GM12878 (cell line): Measurements from ENCODE around the gene PCP4L1. TPM values are rescaled to one million over a fixed set of nuclear protein-coding genes. Genes with fewer than 3 reads are reported as not detected.

Source experiments
- ATAC-seq: fragments of 200-7000 bp; cut with Tn5 transposase; 3 replicates; pipeline ENCODE4 v1.9.1; 2020; ENCODE audit warnings: mild to moderate bottlenecking, moderate library complexity
- BruUV-seq: library from RNA; stranded (reverse); fragments of 400-500 nt; replicated peaks from 2 replicates; lab custom pipeline; 2021; lab: Mats Ljungman, UMichigan
- CTCF ChIA-PET: fragments of 300-600 bp; sonication (Branson Sonifier 250); formaldehyde crosslinking; extraction: SDS; loops from one replicate; lab custom pipeline; 2021; ENCODE audit warnings: inconsistent platforms; lab: Yijun Ruan, JAX
- POLR2A ChIA-PET: fragments of 350-600 bp; formaldehyde crosslinking; extraction: SDS; loops from one replicate; lab custom pipeline; 2021; ENCODE audit warnings: inconsistent platforms; lab: Charles Lee
- RAD21 ChIA-PET: fragments of 300-600 bp; sonication (Branson Sonifier 250); formaldehyde crosslinking; loops from one replicate; lab custom pipeline; 2023; ENCODE audit warnings: antibody characterized with exemption; ENCODE audit not compliant: unreplicated experiment; lab: Charles Lee
- SMC1A ChIA-PET: fragments of 300-600 bp; sonication (Branson Sonifier 250); formaldehyde crosslinking; loops from one replicate; lab custom pipeline; 2023; ENCODE audit not compliant: unreplicated experiment, uncharacterized antibody; lab: Charles Lee
- DNase-seq: peaks from one replicate; pipeline ENCODE4 v3.0.0-alpha.2; 2011; ENCODE audit warnings: low read depth, low spot score
- FAIRE-seq: peaks from 3 replicates; lab custom pipeline; 2011; peaks lifted over from hg19 to GRCh38; lab: Jason Lieb, UNC
- H2AFZ ChIP-seq: 2 replicates; pipeline ENCODE4 v1.6.0; 2011; ENCODE audit warnings: low read depth, low read length, control low read depth; ENCODE audit not compliant: control insufficient read depth
- H3K27ac ChIP-seq: 2 replicates; pipeline ENCODE4 v1.5.1; 2011; ENCODE audit warnings: control low read depth; ENCODE audit not compliant: control insufficient read depth, insufficient read depth
- H3K27me3 ChIP-seq, 2 experiments: replicated peaks in 1 of 2; 2 replicates each; pipeline versions ENCODE4 v1.6.0 to v1.6.1; 2011; ENCODE audit warnings: low read length in 1 of 2; ENCODE audit not compliant: control insufficient read depth in 2 of 2, insufficient read depth in 2 of 2
- H3K36me3 ChIP-seq, 2 experiments: 2 replicates each; pipeline ENCODE4 v1.5.1; 2011; ENCODE audit warnings: low read length in 1 of 2; ENCODE audit not compliant: control insufficient read depth in 2 of 2, insufficient read depth in 2 of 2
- H3K4me1 ChIP-seq: 2 replicates; pipeline ENCODE4 v1.6.1; 2011; ENCODE audit warnings: mild to moderate bottlenecking, low read length, moderate library complexity, mixed read lengths; ENCODE audit not compliant: control insufficient read depth, insufficient read depth
- H3K4me2 ChIP-seq: 2 replicates; pipeline ENCODE4 v1.6.0; 2011; ENCODE audit warnings: control low read depth; ENCODE audit not compliant: control insufficient read depth, insufficient read depth
- H3K4me3 ChIP-seq: fragments of 200-600 bp; sonication (generic); 2 replicates; pipeline ENCODE4 v1.5.1; 2016
- H3K79me2 ChIP-seq: 2 replicates; pipeline ENCODE4 v1.6.0; 2011; ENCODE audit warnings: low read length; ENCODE audit not compliant: control insufficient read depth, insufficient read depth
- H3K9ac ChIP-seq: 2 replicates; pipeline ENCODE4 v1.8.0; 2011; ENCODE audit warnings: low read length, control low read depth, mixed read lengths; ENCODE audit not compliant: control insufficient read depth, insufficient read depth
- H3K9me3 ChIP-seq: replicated peaks from 3 replicates; pipeline ENCODE4 v1.5.1; 2011; ENCODE audit warnings: mild to moderate bottlenecking, low read length; ENCODE audit not compliant: control insufficient read depth, insufficient read depth
- H4K20me1 ChIP-seq: 2 replicates; pipeline ENCODE4 v1.6.0; 2011; ENCODE audit not compliant: control insufficient read depth, insufficient read depth
- ASH2L ChIP-seq: fragments of 300-600, 200-600 bp; sonication (generic); IDR thresholded peaks from 2 replicates; pipeline ENCODE4 v1.6.1; 2017; ENCODE audit warnings: low read depth, mild to moderate bottlenecking, borderline replicate concordance
- BMI1 ChIP-seq: fragments of 450-650 bp; IDR thresholded peaks from 2 replicates; pipeline ENCODE4 v1.6.1; 2016; ENCODE audit warnings: mild to moderate bottlenecking, moderate library complexity, borderline replicate concordance
- GATAD2B ChIP-seq: fragments of 450-650 bp; conservative IDR thresholded peaks from 2 replicates; pipeline ENCODE4 v1.6.1; 2017; ENCODE audit warnings: low read depth, mild to moderate bottlenecking, moderate library complexity
- KAT2A ChIP-seq: conservative IDR thresholded peaks from 2 replicates; pipeline ENCODE4 v1.6.1; 2011; ENCODE audit warnings: low read depth, low read length; ENCODE audit not compliant: control insufficient read depth
- KDM1A ChIP-seq: fragments of 200-600 bp; sonication (generic); IDR thresholded peaks from 2 replicates; pipeline ENCODE4 v1.6.1; 2016; ENCODE audit warnings: borderline replicate concordance
- MEF2A ChIP-seq: IDR thresholded peaks from 2 replicates; pipeline ENCODE4 v1.6.1; 2011; ENCODE audit warnings: low read depth, mild to moderate bottlenecking, low read length, moderate library complexity; ENCODE audit not compliant: insufficient read depth
- MYB ChIP-seq: fragments of 150-350 bp; IDR thresholded peaks from 2 replicates; pipeline ENCODE4 v1.6.1; 2014; ENCODE audit warnings: mild to moderate bottlenecking, low read depth, low read length, borderline replicate concordance
- NR2C1 ChIP-seq: fragments of 450-650 bp; IDR thresholded peaks from 2 replicates; pipeline ENCODE4 v1.6.1; 2017; ENCODE audit warnings: antibody characterized with exemption, mild to moderate bottlenecking, moderate library complexity
- PAX8 ChIP-seq: fragments of 450-650 bp; IDR thresholded peaks from 2 replicates; pipeline ENCODE4 v1.6.1; 2017; ENCODE audit warnings: mild to moderate bottlenecking, moderate library complexity
- RELB ChIP-seq: fragments of 450-650 bp; IDR thresholded peaks from 2 replicates; pipeline ENCODE4 v1.6.1; 2017; ENCODE audit warnings: low read depth, mild to moderate bottlenecking, moderate library complexity
- SIN3A ChIP-seq: IDR thresholded peaks from 2 replicates; pipeline ENCODE4 v1.6.1; 2012; ENCODE audit warnings: low read depth, low read length, improper control_type of control experiment
- SMAD5 ChIP-seq: IDR thresholded peaks from 2 replicates; pipeline ENCODE4 v1.6.1; 2016; ENCODE audit warnings: antibody characterized with exemption, low read depth
- SPI1 ChIP-seq: IDR thresholded peaks from 2 replicates; pipeline ENCODE4 v1.6.1; 2011; ENCODE audit warnings: low read depth, mild to moderate bottlenecking, low read length, moderate library complexity, borderline replicate concordance; ENCODE audit not compliant: insufficient read depth
- STAT1 ChIP-seq: fragments of 450-650 bp; conservative IDR thresholded peaks from 2 replicates; pipeline ENCODE4 v1.6.1; 2014; ENCODE audit warnings: antibody characterized with exemption, mild to moderate bottlenecking
- ZNF274 ChIP-seq: IDR thresholded peaks from one replicate; pipeline ENCODE4 v1.8.0; 2011; ENCODE audit not compliant: insufficient read length, insufficient read depth
- ZNF384 ChIP-seq: IDR thresholded peaks from 2 replicates; pipeline ENCODE4 v1.6.1; 2012; ENCODE audit warnings: low read depth, mild to moderate bottlenecking, low read length, improper control_type of control experiment, borderline replicate concordance
- WGBS: methylation state at CpG from one replicate; pipeline ENCODE4 v1.1.6; 2016; ENCODE audit warnings: low lambda C conversion rate; ENCODE audit not compliant: insufficient replicate concordance, insufficient coverage; ENCODE audit errors: missing lambda C conversion rate; 5-methylcytosine and 5-hydroxymethylcytosine counted together
- in situ Hi-C: fragments of 300-500 bp; cut with MboI; formaldehyde crosslinking; loops from 9 replicates; pipeline ENCODE4 v1.14.3; 2018; ENCODE audit warnings: mixed read lengths
- intact Hi-C: fragments of 100-400 bp; cut with micrococcal nuclease; formaldehyde crosslinking; loops from one replicate; pipeline ENCODE4 v1.14.2; 2022; ENCODE audit not compliant: unreplicated experiment
- polyA plus RNA-seq, 11 experiments: library from polyadenylated mRNA; depleted of rRNA in 4 of 11; unstranded in 6 of 11; stranded (reverse) in 5 of 11; fragments of >200 nt; fragmentation: Nextera tagmentation in 4 of 11; fragmentation: Illumina TruSeq in 1 of 11; extraction: Ambion mirVana in 4 of 11; extraction: Trizol in 1 of 11; gene quantifications; 1 replicate in 1 of 11; 2 replicates in 10 of 11; pipeline versions ENCODE4 v1.2.1 to v1.2.3, GENCODE V29; 2011 to 2016; ENCODE audit warnings: inconsistent platforms in 2 of 11, missing spikeins in 2 of 11, low read depth in 1 of 11
- total RNA-seq, 4 experiments: library from RNA; depleted of rRNA in 3 of 4; stranded (reverse); fragments of >200 nt in 3 of 4; fragmentation: Illumina TruSeq in 1 of 4; extraction: Trizol in 1 of 4; gene quantifications; 2 replicates each; pipeline versions ENCODE4 v1.2.1 to v1.2.3, GENCODE V29; 2013 to 2021

Gene PCP4L1
- total and polyA plus RNA-seq, 10 of the 15 experiments (the other 5 are each of a cell fraction or from before 2014, with no cell fraction given): 1.0 to 5.2 (median 2.8) TPM

- 64% methylated on average over 3 of the region's 3 CpGs for WGBS
- no peaks in the 10 kb centered on the region for H3K9me3 ChIP-seq
- H3K4me3 ChIP-seq: no peak overlapping the region
- H4K20me1 ChIP-seq: no peaks in the 10 kb centered on the region
- CTCF ChIA-PET: interaction anchor here (1.2 to 1.9 kb wide), 5 partner anchors 18 to 77 kb away, joined by 4 to 10 read pairs (median 6); partner anchors contain the start of gene TOMM40L
- BruUV-seq: no TSS peak
- FAIRE-seq (no peak), DNase-seq (no peak), ATAC-seq (peak; percentile 27; the same call in 1 of the 3 replicates)
- peaks cover 0 to 3% of the 10 kb centered on the region in 2 experiments; a peak in 1 of 4 replicates for H3K27me3 ChIP-seq
- no peaks in the 10 kb centered on the region for H3K4me1 ChIP-seq
- no peak overlapping the region for H3K27ac ChIP-seq
- H3K36me3 ChIP-seq: no peaks in the 10 kb centered on the region
- H2AFZ ChIP-seq: no peak overlapping the region
- intact Hi-C loops (no loop called here), in situ Hi-C loops (no loop called here)
- SMC1A ChIA-PET: interaction anchor here (0.8 to 2.3 kb wide), 3 partner anchors 38 to 211 kb away, joined by 3 to 8 read pairs (median 7); no protein-coding TSS in a partner anchor
- H3K9ac ChIP-seq: no peak overlapping the region
- POLR2A ChIA-PET: interaction anchor here (1.0 to 1.2 kb wide), 3 partner anchors 55 to 101 kb away, joined by 3 to 4 read pairs (median 3); partner anchors contain the start of gene TOMM40L
- no peak overlapping the region for H3K4me2 ChIP-seq
- RAD21 ChIA-PET: interaction anchor here (1.4 to 1.7 kb wide), 2 partner anchors 59 to 62 kb away, joined by 3 to 10 read pairs; partner anchors contain the start of gene TOMM40L
- H3K79me2 ChIP-seq: no peaks in the 10 kb centered on the region
- TF ChIP-seq MYB (no peak), SMAD5 (no peak), SPI1 (peak; percentile 51), ASH2L (no peak)
Observed at GRCh38 chr1:161287482-161288054, 29.0 kb downstream of the PCP4L1 start.

- POLR2A ChIA-PET: interaction anchor here (0.5 to 0.7 kb wide), 2 partner anchors 32 to 128 kb away, joined by 3 to 4 read pairs; no protein-coding TSS in a partner anchor
- Histone ChIP-seq H3K4me1 (no peaks in the 10 kb centered on the region), H3K4me2 (no peak overlapping the region), H3K36me3 (no peaks in the 10 kb centered on the region), H3K9ac (no peak overlapping the region), H3K27me3 (no peaks in the 10 kb centered on the region), H3K27ac (no peak overlapping the region), H3K79me2 (no peaks in the 10 kb centered on the region), H2AFZ (no peak overlapping the region), H3K9me3 (no peaks in the 10 kb centered on the region), H3K4me3 (no peak overlapping the region), H4K20me1 (no peaks in the 10 kb centered on the region)
- BruUV-seq: no TSS peak
- no peak for DNase-seq
- intact Hi-C loops (loop anchor here (1.0 to 5.0 kb wide), 4 partner anchors 64 to 98 kb away; partner anchors contain the start of gene TOMM40L), in situ Hi-C loops (loop anchor here (5.0 kb wide), 1 partner anchor 63 kb away; the partner anchor contains the start of gene TOMM40L)
- peak; percentile 18 for FAIRE-seq
- CTCF ChIA-PET: interaction anchor here (0.6 to 4.6 kb wide), 43 partner anchors 8 to 448 kb away, joined by 3 to 98 read pairs (median 5); partner anchors contain the start of genes NDUFS2, NR1I3, PCP4L1 and PPOX
- RAD21 ChIA-PET: interaction anchor here (0.6 to 2.6 kb wide), 23 partner anchors 15 to 125 kb away, joined by 3 to 32 read pairs (median 5); partner anchors contain the start of genes CFAP126, PPOX and TOMM40L
- SMC1A ChIA-PET: interaction anchor here (0.5 to 3.7 kb wide), 27 partner anchors 8 to 231 kb away, joined by 3 to 62 read pairs (median 4); partner anchors contain the start of genes APOA2, KLHDC9, NDUFS2 and TOMM40L
- ATAC-seq: no peak
- WGBS: 44% methylated on average over 1 of the region's 1 CpG
- no peak for TF ChIP-seq MEF2A
- TF ChIP-seq ZNF384: no peak
- TF ChIP-seq GATAD2B: no peak
- TF ChIP-seq KAT2A: no peak
- no peak for TF ChIP-seq PAX8
- TF ChIP-seq SIN3A: no peak
- no peak for TF ChIP-seq KDM1A
- TF ChIP-seq RELB: no peak
- no peak for TF ChIP-seq ZNF274
- no peak for TF ChIP-seq NR2C1
- no peak for TF ChIP-seq STAT1
- TF ChIP-seq BMI1: no peak
Observed at GRCh38 chr1:161290779-161291178, 32.2 kb downstream of the PCP4L1 start.
